Epidermal melanocyte (primary cell): ENCODE data around the gene IL2RA.
"Not testable (repeated sequence)": the region's sequence is repeated elsewhere in the genome, so short reads cannot be mapped to it uniquely, and the experiment has no call there.

Source experiments
- DNase-seq: peaks from one replicate; pipeline ENCODE4 v3.0.0; 2011; ENCODE audit warnings: low spot score; ENCODE audit not compliant: insufficient read length

The IL2RA gene

GRCh38 chr10:6017781-6018354 is 44.3 kb downstream of the IL2RA start:
- no peak for DNase-seq

- peak; percentile 75 for DNase-seq
Measured at GRCh38 chr10:6014241-6014761, 47.9 kb downstream of the IL2RA start.

- no peak for DNase-seq
Measured at GRCh38 chr10:6013413-6014192, 48.6 kb downstream of the IL2RA start.

- DNase-seq: no peak
Measured at GRCh38 chr10:6012121-6012905, 49.9 kb downstream of the IL2RA start.

GRCh38 chr10:6011558-6011957 is 50.6 kb downstream of the IL2RA start:
- DNase-seq: no peak

- DNase-seq: no peak
Measured at GRCh38 chr10:6010569-6010968, 51.6 kb downstream of the IL2RA start.

GRCh38 chr10:6009961-6010360 is 52.2 kb downstream of the IL2RA start:
- no peak for DNase-seq

GRCh38 chr10:6009150-6009549 is 53.0 kb downstream of the IL2RA start:
- DNase-seq: no peak

GRCh38 chr10:6008497-6009142 is 53.5 kb downstream of the IL2RA start:
- DNase-seq: no peak

- no peak for DNase-seq
Measured at GRCh38 chr10:6006991-6007390, 55.2 kb downstream of the IL2RA start.

- DNase-seq: no peak
Measured at GRCh38 chr10:6006546-6006945, 55.6 kb downstream of the IL2RA start.

- DNase-seq: no peak
Measured at GRCh38 chr10:6005856-6006395, 56.2 kb downstream of the IL2RA start.

- not testable (repeated sequence) for DNase-seq
Measured at GRCh38 chr10:6005161-6005804, 56.9 kb downstream of the IL2RA start.

GRCh38 chr10:6002809-6003510 is 59.2 kb downstream of the IL2RA start:
- DNase-seq: no peak

- no peak for DNase-seq
Measured at GRCh38 chr10:5999440-6000165, 62.6 kb downstream of the IL2RA start.

GRCh38 chr10:5996696-5997095 is 65.5 kb downstream of the IL2RA start:
- no peak for DNase-seq

- no peak for DNase-seq
Measured at GRCh38 chr10:5992398-5992797, 69.8 kb downstream of the IL2RA start.

- no peak for DNase-seq
Measured at GRCh38 chr10:5991708-5992107, 70.5 kb downstream of the IL2RA start.

GRCh38 chr10:5989756-5990155 is 72.4 kb downstream of the IL2RA start:
- no peak for DNase-seq
